AG10803 (cell line): ENCODE data around the gene ERAP2.

ENCODE experiments used
- DNase-seq: peaks from one replicate; pipeline ENCODE4 v3.0.0; 2010; ENCODE audit warnings: low read depth
- H3K4me3 ChIP-seq: 2 replicates; pipeline ENCODE4 v1.5.1; 2011; ENCODE audit warnings: mild to moderate bottlenecking, low read length, control low read depth
- CTCF ChIP-seq: conservative IDR thresholded peaks from 2 replicates; pipeline ENCODE4 v1.5.1; 2011; ENCODE audit warnings: mild to moderate bottlenecking, low read length, control low read depth, inconsistent platforms

Gene ERAP2

GRCh38 chr5:96941140-96941539 lies 64.8 kb downstream of the ERAP2 start:
- no peak for TF ChIP-seq CTCF
- no peak for DNase-seq
- no peak overlapping the region for H3K4me3 ChIP-seq

GRCh38 chr5:96942078-96942477 lies 65.8 kb downstream of the ERAP2 start:
- no peak for DNase-seq
- TF ChIP-seq CTCF = no peak
- no peak overlapping the region for H3K4me3 ChIP-seq

- TF ChIP-seq CTCF = no peak
- peak; percentile 77 for DNase-seq
- H3K4me3 ChIP-seq = no peak overlapping the region
Measured at GRCh38 chr5:96942911-96943310, 66.6 kb downstream of the ERAP2 start.

- DNase-seq = peak; percentile 18
- TF ChIP-seq CTCF = no peak
- no peak overlapping the region for H3K4me3 ChIP-seq
Measured at GRCh38 chr5:96943799-96944198, 67.5 kb downstream of the ERAP2 start.

GRCh38 chr5:96945144-96945897 lies 69.0 kb downstream of the ERAP2 start:
- no peak for TF ChIP-seq CTCF
- no peak overlapping the region for H3K4me3 ChIP-seq
- DNase-seq = no peak

- TF ChIP-seq CTCF = no peak
- no peak overlapping the region for H3K4me3 ChIP-seq
- no peak for DNase-seq
Measured at GRCh38 chr5:96946381-96946780, 70.1 kb downstream of the ERAP2 start.

- no peak for DNase-seq
- no peak for TF ChIP-seq CTCF
- H3K4me3 ChIP-seq = no peak overlapping the region
Measured at GRCh38 chr5:96952118-96952750, 75.9 kb downstream of the ERAP2 start.
